Activated CD4-positive, alpha-beta T cell treated with anti-CD3 and anti-CD28 coated beads, Interleukin-2, amount 10 ng/mL, durations not matched to agents 24 days and 14 days (primary cell): ENCODE results near the gene SCAPER. TPM values are rescaled to one million over a fixed set of nuclear protein-coding genes. Genes with fewer than 3 reads are reported as not detected.

Experiments used
- DNase-seq: peaks from one replicate; pipeline ENCODE4 v3.0.0; 2022
- H3K27ac Mint-ChIP-seq: one replicate; pipeline ENCODE4 v1.8.0; 2022; ENCODE audit warnings: mild to moderate bottlenecking, mixed read lengths
- H3K27me3 Mint-ChIP-seq: one replicate; pipeline ENCODE4 v1.8.0; 2022; ENCODE audit warnings: mixed read lengths
- H3K36me3 Mint-ChIP-seq: one replicate; pipeline ENCODE4 v1.8.0; 2022; ENCODE audit warnings: low read depth, mild to moderate bottlenecking, mixed read lengths
- H3K4me1 Mint-ChIP-seq: one replicate; pipeline ENCODE4 v1.8.0; 2021; ENCODE audit warnings: mixed read lengths
- H3K4me3 Mint-ChIP-seq: one replicate; pipeline ENCODE4 v1.8.0; 2022; ENCODE audit warnings: mild to moderate bottlenecking, moderate library complexity, mixed read lengths
- H3K9me3 Mint-ChIP-seq: one replicate; pipeline ENCODE4 v1.8.0; 2021; ENCODE audit warnings: mixed read lengths
- intact Hi-C: fragments of 100-400 bp; cut with micrococcal nuclease; formaldehyde crosslinking; loops from one replicate; pipeline ENCODE4 v1.15.1; 2023
- total RNA-seq: library from RNA; stranded (reverse); gene quantifications from 2 replicates; pipeline ENCODE4 v1.2.3, GENCODE V29; 2022

Gene SCAPER
- total RNA-seq, 1 donor from 2014 or later, result 31.0 TPM

DNA sequence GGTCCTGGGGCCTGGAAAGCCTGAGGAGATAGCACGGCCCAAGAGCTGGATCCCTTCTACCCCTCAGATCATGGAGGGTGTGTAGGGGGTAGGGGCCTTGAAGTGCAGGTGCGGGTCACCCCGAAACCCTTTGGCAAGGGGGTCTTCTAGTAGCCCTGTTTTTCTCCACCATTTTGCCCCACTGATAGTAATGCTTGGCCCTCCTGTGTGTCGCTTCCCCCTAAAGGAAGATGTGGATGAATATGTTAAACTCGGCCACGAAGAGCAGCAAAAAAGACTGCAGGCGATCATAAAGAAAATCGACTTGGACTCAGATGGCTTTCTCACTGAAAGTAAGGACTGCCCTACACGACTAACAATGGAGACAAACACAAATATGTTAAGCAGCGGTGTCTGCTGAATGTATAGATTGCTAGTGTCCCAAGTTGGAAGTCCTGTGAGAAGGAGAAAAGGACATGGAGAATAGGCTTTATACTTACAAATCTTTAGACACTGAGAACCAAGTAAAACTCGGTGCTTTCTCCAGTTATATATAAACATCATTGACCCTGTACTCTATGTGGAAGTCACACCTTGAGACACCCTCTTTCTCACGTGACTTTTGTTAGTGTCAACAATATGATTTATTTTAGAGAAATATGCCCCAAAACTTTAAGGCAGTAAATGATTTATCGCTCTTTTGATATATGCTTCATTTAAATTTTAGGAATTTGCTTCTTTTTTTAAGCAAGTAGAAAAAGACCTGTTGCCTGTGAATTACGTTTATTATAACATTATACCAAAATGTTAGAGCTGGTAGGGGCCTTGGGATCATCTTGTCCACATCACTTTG, 27.2 kb upstream of the SCAPER start:
- H3K27ac Mint-ChIP-seq, result peak overlapping the region; percentile 50
- H3K4me3 Mint-ChIP-seq, result peak overlapping the region; percentile 81
- H3K9me3 Mint-ChIP-seq, result no peaks in the 10 kb centered on the region
- intact Hi-C loops, result loop anchor here (5.0 kb wide), 1 partner anchor 65 kb away; the partner anchor contains the start of gene PSTPIP1
- H3K36me3 Mint-ChIP-seq, result peaks cover 28% of the 10 kb centered on the region
- H3K27me3 Mint-ChIP-seq, result peaks cover 10% of the 10 kb centered on the region
- no peak for DNase-seq
- peaks cover 28% of the 10 kb centered on the region for H3K4me1 Mint-ChIP-seq

GRCh38 chr15:76931397-76932134, 26.4 kb upstream of the SCAPER start, which contains the start of gene RCN2:
Gene RCN2 (plus strand): TSS chr15:76931749. CDS start chr15:76931842, 93 bp downstream.
- peaks cover 28% of the 10 kb centered on the region for H3K4me1 Mint-ChIP-seq
- intact Hi-C loops, result loop anchor here (1.0 to 5.0 kb wide), 2 partner anchors 26 to 66 kb away; partner anchors contain the start of genes PSTPIP1 and SCAPER
- DNase-seq, result peak; percentile 98
- no peaks in the 10 kb centered on the region for H3K9me3 Mint-ChIP-seq
- peak within 1 kb of the TSS; percentile 77 for H3K27ac Mint-ChIP-seq
- peaks cover 13% of the 10 kb centered on the region for H3K27me3 Mint-ChIP-seq
- H3K36me3 Mint-ChIP-seq, result peaks cover 21% of the 10 kb centered on the region
- peak within 1 kb of the TSS; percentile 81 for H3K4me3 Mint-ChIP-seq

DNA sequence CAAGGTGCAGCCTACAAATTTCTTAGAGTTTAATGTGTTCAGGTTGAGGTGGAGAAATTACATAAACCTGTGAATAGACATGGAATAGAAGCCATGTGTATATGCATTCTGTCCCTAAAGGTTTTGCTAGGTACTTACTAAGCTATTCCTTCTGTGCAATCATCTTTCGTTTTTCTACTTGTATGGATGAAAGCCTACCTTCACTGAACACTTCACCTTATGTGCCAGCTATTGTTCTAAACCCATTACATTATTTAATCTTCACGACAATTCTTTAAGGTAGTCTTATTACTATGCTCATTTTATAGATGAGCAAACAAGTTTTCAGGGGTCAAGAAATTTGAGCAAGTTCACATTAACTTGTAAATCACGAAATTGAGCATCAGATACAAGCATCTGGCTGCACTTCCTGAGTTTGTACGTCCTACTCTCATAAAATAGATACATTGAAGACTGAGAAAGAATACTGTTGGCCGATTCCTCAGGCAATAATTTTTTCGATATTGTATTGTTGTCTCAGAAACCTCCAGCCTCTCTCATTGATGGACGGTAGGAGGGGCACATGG, 25.8 kb upstream of the SCAPER start:
- Mint-ChIP-seq H3K27me3 (peaks cover 19% of the 10 kb centered on the region), H3K27ac (peak overlapping the region; percentile 77), H3K9me3 (no peaks in the 10 kb centered on the region), H3K36me3 (peaks cover 16% of the 10 kb centered on the region), H3K4me3 (peak overlapping the region; percentile 81), H3K4me1 (peaks cover 28% of the 10 kb centered on the region)
- intact Hi-C loops, result loop anchor here (1.0 to 5.0 kb wide), 2 partner anchors 26 to 66 kb away; partner anchors contain the start of genes PSTPIP1 and SCAPER
- no peak for DNase-seq

GRCh38 chr15:76929011-76929760, 24.0 kb upstream of the SCAPER start:
- Mint-ChIP-seq H3K27ac (no peak overlapping the region), H3K36me3 (peaks cover 9% of the 10 kb centered on the region), H3K4me3 (no peak overlapping the region), H3K9me3 (no peaks in the 10 kb centered on the region), H3K27me3 (peaks cover 20% of the 10 kb centered on the region), H3K4me1 (peaks cover 20% of the 10 kb centered on the region)
- DNase-seq, result no peak
- intact Hi-C loops, result no loop called here

DNA sequence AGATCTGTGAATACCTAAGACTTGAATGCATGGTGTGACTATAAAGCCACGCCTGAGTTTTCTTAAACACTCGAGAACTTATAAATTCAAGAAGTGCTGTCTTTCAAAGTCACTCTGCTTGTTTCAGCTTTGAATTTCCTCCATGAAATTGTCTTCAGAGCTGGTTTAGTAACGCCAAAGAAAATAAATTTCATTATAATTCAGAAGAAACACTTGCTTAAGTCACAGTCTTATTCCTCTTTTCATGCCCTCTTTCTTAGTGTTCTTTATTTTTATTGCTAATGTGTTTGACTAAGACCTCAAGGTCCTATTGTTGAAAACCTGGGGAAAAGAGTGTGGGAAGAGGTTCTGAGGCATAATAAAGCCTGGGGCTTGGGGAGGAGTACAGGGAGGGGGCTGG, 23.1 kb upstream of the SCAPER start:
- Mint-ChIP-seq H3K4me3 (no peak overlapping the region), H3K4me1 (peaks cover 14% of the 10 kb centered on the region), H3K27me3 (peaks cover 22% of the 10 kb centered on the region), H3K9me3 (no peaks in the 10 kb centered on the region), H3K36me3 (peaks cover 3% of the 10 kb centered on the region), H3K27ac (no peak overlapping the region)
- no peak for DNase-seq
- intact Hi-C loops, result no loop called here

DNA sequence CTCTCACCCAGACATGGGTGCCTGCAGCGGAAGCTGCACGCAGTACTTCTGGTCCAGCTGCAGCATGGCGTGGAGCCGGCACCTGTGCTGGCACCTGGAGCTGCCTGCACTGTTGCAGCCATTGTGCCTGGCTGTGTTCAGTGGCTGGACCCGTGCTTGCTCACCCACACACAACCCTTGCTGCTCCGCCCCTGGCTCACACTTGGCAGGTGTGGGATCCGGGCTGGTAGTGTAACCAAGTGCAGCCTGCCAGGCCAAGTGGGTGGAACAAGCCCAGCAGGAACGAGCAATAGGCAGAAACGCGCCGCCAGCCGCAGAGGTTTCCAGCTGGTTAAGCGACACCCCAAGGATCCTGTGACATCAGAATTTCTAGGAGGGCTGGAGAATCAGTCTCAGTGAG, 11.2 kb upstream of the SCAPER start:
- H3K9me3 Mint-ChIP-seq, result peaks cover 7% of the 10 kb centered on the region
- peaks cover 24% of the 10 kb centered on the region for H3K27me3 Mint-ChIP-seq
- H3K27ac Mint-ChIP-seq, result no peak overlapping the region
- H3K4me1 Mint-ChIP-seq, result no peaks in the 10 kb centered on the region
- intact Hi-C loops, result no loop called here
- DNase-seq, result no peak
- no peaks in the 10 kb centered on the region for H3K36me3 Mint-ChIP-seq
- no peak overlapping the region for H3K4me3 Mint-ChIP-seq

GRCh38 chr15:76913737-76914136, 8.6 kb upstream of the SCAPER start:
- Mint-ChIP-seq H3K9me3 (no peaks in the 10 kb centered on the region), H3K27ac (no peak overlapping the region), H3K36me3 (no peaks in the 10 kb centered on the region), H3K4me3 (no peak overlapping the region), H3K4me1 (no peaks in the 10 kb centered on the region), H3K27me3 (peaks cover 15% of the 10 kb centered on the region)
- no peak for DNase-seq
- intact Hi-C loops, result no loop called here

DNA sequence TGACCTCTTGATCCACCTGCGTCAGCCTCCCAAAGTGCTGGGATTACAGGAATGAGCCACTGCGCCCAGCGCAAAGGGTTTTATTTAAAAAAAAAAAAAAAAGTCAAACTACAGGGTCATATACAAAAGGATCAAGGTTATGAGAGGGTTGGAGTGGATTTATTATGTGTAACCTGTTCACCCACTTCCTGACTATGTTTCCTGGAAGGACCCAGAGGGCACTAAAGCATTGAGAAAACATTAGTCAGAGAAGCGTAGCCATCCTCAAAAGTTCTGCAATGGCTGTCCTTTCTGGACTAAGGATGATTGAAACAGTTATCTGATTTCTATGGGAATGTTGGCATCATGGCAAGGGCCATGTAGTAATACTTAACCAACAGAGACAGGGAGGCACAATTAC, 7.3 kb upstream of the SCAPER start:
- no peak overlapping the region for H3K4me3 Mint-ChIP-seq
- no peak overlapping the region for H3K27ac Mint-ChIP-seq
- H3K27me3 Mint-ChIP-seq, result peaks cover 14% of the 10 kb centered on the region
- intact Hi-C loops, result no loop called here
- H3K9me3 Mint-ChIP-seq, result no peaks in the 10 kb centered on the region
- DNase-seq, result no peak
- no peaks in the 10 kb centered on the region for H3K36me3 Mint-ChIP-seq
- H3K4me1 Mint-ChIP-seq, result no peaks in the 10 kb centered on the region

- Mint-ChIP-seq H3K9me3 (no peaks in the 10 kb centered on the region), H3K27ac (no peak overlapping the region), H3K4me3 (peak overlapping the region; percentile 92)
Observed at GRCh38 chr15:76905855-76906254, 715 bp upstream of the SCAPER start.

DNA sequence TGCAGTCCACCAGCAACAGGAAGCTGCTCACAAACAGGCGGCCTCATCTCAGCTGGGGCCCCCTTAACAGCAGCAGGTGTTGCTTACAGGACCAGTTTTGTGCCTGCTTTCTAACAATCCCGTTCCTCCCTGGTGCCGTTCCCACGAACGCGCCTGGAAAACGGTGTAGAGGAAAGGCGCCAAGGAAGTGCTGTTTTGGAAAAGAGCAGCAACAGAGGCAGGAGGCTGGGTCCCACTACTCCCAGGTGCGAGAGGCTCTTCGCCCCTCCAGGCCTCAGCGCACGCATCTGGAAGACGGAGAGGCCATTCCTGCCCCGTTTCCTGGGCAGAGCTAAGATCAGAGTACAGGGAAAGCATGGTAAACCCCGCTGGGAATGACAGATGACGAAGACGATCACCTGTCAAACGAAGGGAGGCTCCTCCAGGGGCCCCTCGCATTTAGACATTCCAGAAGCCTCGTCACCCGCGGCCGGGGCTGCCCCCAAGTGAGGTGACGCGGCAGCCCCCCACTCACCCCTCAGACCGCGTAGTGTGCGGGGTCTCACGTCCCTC, 603 bp downstream of the SCAPER start:
- DNase-seq, result peak; percentile 70
- intact Hi-C loops, result loop anchor here (1.0 to 10.0 kb wide), 3 partner anchors 27 to 110 kb away; partner anchors contain the start of gene RCN2
- Mint-ChIP-seq H3K4me1 (peaks cover 30% of the 10 kb centered on the region), H3K27me3 (peaks cover 4% of the 10 kb centered on the region), H3K4me3 (peak overlapping the region; percentile 92), H3K27ac (peak overlapping the region; percentile 91), H3K9me3 (no peaks in the 10 kb centered on the region), H3K36me3 (peaks cover 2% of the 10 kb centered on the region)

More at GRCh38 chr15:76905855-76906254, 715 bp upstream of the SCAPER start:
- H3K27me3 Mint-ChIP-seq, result peaks cover 4% of the 10 kb centered on the region
- peaks cover 30% of the 10 kb centered on the region for H3K4me1 Mint-ChIP-seq
- intact Hi-C loops, result loop anchor here (1.0 to 10.0 kb wide), 2 partner anchors 25 to 109 kb away; partner anchors contain the start of gene RCN2
- H3K36me3 Mint-ChIP-seq, result no peaks in the 10 kb centered on the region
- DNase-seq, result no peak

- Mint-ChIP-seq H3K27ac (peak overlapping the region; percentile 30), H3K27me3 (peaks cover 4% of the 10 kb centered on the region), H3K4me1 (peaks cover 30% of the 10 kb centered on the region), H3K9me3 (no peaks in the 10 kb centered on the region), H3K36me3 (peaks cover 7% of the 10 kb centered on the region), H3K4me3 (peak overlapping the region; percentile 92)
- intact Hi-C loops, result loop anchor here (5.0 to 10.0 kb wide), 2 partner anchors 84 to 112 kb away; no protein-coding TSS in a partner anchor
- peak; percentile 65 for DNase-seq
Observed at GRCh38 chr15:76903251-76903681, 1.9 kb downstream of the SCAPER start.

GRCh38 chr15:76901965-76902364, 3.2 kb downstream of the SCAPER start:
- Mint-ChIP-seq H3K27ac (no peak overlapping the region), H3K27me3 (peaks cover 1% of the 10 kb centered on the region), H3K9me3 (no peaks in the 10 kb centered on the region), H3K4me1 (peaks cover 30% of the 10 kb centered on the region), H3K4me3 (no peak overlapping the region), H3K36me3 (peaks cover 7% of the 10 kb centered on the region)
- DNase-seq, result no peak
- intact Hi-C loops, result loop anchor here (5.0 to 10.0 kb wide), 2 partner anchors 85 to 113 kb away; no protein-coding TSS in a partner anchor
